NCI-H1694 (cell line): ENCODE measurements around the gene ADCY7.

Source experiments
- DNase-seq: peaks from one replicate; lab custom pipeline; 2025; lab: John Stamatoyannopoulos, UW

ADCY7 gene

DNA sequence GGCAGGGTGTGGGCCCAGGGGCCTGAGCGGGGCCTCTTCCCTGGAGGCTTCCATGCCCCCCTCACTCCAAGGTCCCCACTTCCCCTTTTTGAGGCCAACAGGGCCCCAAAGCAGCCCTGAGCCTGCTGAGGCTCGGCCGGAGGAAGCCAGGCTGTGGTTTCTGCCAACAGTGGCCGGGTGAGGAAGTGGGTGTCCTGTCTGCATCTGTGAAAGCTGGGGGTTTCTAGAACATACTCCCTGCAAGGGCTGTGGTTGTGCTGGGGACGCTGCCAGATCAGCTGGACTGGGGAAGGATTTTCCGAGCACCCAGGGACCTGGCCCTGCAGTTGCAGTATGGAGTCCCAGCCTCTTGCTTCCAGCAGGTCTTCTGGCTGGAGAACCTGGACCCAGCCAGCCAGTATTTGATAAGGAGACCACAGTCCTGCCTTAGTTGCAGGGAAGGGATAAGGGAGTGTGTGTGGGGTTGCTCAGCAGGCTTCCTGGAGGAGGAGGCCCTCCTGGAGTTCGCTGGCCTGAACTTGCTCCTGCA lies 15.7 kb downstream of the ADCY7 start:
- DNase-seq: no peak

DNA sequence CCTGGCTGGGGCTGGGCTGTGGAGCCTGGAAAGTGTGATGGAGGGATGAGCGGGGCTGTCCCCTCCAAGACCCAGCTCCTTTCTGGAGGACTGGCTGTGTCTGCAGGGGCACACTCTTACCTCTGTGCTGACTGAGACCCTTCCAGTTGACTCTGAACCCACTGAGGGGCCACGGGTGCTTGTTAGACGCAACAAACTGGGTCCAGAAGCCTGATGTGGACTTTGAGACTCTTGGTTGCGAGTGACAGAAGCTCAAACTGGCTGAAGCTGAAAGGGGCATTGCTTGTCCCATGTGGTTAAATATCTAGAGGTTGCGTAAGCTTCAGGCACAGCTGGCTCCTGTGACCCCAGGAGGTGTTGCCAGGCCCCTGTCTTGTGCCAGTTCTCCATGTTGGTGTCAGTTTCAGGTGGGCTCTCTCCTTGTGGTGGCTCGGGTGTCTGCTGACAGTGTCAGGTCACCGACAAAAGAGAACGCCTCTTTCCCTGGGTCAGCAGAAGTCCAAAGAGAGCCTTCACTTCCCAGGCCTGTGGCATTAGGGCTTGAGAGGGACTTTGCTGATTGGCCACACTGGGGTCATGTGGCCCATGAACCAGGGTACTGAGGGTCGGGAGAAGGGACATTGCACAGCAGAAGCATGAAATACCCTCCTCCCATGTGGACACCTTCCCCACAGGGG lies 16.7 kb downstream of the ADCY7 start:
- DNase-seq: no peak

- peak; percentile 13 for DNase-seq
Measured at GRCh38 chr16:50284131-50284911, 18.0 kb downstream of the ADCY7 start.

DNA sequence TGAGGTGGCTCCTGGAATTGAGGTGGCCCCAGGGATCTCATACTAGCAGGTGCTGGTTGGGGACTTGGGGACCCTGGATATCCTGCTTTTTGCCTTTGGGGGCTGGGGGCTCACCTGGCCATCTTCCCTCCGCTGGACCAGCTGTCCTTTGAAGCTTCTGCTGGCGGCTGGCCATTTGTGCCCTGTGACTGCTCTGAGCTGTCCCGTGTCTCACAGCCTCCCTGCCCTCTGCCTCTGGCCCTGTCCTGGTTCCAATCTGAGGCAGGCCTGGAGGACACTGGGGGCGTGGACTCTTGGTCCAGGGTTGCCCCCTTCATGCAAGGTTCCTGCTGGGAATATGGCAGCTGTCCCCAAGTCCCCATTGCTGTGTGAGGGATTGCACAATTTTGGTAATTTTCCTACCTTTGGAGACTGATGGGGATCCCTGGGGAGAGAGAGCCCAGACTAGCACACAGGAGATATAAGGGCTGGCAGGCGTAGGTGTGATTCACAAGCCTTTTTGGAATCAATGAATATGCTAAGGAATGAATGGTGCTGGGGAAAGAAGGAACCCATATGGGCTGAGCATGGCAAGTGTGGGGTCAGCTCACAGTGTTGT lies 19.2 kb downstream of the ADCY7 start:
- DNase-seq: no peak

DNA sequence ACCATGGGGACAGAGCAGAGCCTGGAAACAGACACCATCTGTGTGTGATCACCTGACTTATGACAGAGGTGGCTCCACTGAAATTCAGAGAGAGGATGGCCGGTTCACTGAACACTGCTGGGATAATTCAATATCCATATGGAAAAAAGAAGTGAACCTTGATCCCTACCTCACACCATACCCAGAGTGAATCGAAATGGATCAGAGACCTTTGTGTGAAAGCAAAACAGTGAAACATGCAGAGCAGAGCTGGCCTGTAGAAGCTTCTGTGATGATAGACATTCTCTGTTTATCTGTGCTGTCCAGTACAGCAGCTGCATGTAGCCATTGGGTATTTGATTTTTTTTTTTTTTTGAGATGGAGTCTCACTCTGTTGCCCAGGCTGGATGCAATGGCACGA lies 20.3 kb downstream of the ADCY7 start:
- DNase-seq: peak; percentile 20

- no peak for DNase-seq
Measured at GRCh38 chr16:50288026-50288425, 21.7 kb downstream of the ADCY7 start.

GRCh38 chr16:50288920-50289319 lies 22.6 kb downstream of the ADCY7 start:
- DNase-seq: no peak

GRCh38 chr16:50289950-50290764 lies 23.8 kb downstream of the ADCY7 start:
- no peak for DNase-seq

- DNase-seq: no peak
Measured at GRCh38 chr16:50290856-50291255, 24.5 kb downstream of the ADCY7 start.

DNA sequence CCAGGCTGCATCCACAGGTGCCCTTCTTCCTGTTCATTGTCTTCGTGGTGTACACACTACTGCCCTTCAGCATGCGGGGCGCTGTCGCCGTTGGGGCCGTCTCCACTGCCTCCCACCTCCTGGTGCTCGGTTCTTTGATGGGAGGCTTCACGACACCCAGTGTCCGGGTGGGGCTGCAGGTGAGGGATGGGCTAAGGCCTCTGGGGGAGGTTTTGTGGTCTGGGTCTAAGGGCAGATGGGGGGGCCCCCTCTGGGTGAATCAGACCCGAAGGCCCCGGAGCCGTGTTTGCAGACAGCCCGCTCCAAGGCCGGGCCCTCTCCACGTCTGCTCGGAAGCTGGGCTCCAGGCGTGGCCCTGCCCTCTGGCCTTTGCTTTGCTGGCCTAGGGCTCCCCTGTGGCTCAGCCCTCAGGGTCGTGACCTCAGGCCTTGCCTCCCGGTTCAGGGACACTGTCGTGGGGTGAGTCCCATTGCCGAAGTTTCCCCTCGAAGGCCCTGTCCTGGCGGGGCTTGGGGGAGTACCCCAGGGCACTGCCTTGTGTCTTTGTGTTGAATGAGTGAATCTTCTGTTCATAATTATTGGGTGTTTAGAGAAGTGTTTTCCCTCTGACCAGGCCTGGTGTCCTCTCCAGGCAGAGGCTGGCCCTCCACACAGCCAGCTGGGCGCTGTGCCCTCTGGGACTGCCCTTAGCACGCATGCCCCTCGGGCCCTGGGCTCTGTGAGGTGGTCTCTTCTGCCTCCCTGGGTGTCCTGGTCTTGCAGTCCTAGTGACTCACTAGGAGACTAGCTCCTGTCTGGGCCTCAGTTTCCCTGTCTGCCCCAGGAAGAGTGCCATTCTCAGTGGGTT lies 25.6 kb downstream of the ADCY7 start:
- no peak for DNase-seq

DNA sequence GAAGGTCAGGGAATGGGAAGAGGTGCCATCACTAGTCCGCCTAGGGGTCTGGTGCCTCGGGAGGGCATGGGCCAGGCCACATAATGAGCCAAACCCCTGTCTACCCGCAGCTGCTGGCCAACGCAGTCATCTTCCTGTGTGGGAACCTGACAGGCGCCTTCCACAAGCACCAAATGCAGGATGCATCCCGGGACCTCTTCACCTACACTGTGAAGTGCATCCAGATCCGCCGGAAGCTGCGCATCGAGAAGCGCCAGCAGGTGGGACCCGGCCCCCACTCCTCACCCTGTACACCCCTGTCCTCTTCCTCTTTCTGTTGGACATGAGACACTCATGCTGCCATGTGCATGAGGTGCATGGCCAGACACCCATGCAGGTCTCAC lies 26.2 kb downstream of the ADCY7 start:
- no peak for DNase-seq

- no peak for DNase-seq
Measured at GRCh38 chr16:50293041-50293783, 26.9 kb downstream of the ADCY7 start.

DNA sequence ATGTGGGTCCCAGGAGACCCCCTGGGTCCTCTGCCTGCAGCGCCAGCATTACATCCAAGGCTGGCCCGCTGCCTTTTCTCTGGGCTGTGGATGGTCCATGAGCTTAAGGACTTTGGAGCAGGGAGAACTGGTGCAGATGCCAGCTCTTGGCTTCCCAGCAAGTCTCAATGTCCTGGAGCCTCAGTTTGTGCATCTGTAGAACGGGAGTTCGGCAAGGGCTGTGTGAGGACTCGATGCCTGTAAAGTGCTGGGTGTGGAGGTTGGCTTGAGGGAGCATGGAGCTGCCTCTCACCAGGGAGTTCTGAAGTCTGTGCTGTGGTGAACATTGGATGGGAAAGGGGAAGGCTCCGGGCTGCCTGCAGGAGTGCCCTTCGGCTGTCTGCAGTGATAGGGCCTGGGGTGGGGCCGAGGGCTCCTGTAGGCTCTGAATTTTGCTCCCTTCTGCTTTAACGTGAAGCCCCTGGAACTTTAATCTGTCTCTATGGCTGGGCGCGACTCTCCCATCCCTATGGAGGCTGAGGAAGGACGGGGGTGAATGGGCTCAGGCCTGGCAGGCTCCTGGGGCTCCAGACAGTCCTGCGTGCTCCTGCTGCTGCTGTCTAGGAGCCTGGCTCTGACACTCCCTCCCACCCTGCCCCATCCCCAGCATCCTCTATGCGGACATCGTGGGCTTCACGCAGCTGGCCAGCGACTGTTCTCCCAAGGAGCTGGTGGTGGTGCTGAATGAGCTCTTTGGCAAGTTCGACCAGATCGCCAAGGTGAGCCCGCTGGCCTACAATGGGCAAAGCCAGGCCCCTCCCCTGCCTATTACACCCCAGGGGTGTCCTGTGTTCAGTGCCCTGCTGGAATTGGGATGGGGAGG lies 27.9 kb downstream of the ADCY7 start:
- DNase-seq: no peak

DNA sequence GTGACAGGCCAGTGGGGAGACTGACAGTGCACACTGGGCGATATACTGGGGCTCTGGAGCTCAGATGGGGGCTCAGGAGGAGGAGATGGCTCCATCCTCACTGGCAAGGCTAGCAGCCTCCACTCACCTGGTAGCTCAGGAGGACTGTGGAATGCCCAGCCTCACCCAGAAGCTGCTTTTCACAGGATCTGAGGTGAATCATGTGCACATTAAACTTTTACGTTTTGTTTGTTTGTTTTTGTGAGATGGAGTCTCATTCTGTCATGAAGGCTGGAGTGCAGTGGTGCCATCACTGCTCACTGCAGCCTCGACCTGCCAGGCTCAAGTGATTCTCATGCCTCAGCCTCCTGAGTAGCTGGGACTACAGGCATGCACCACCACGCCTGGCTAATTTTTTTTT lies 28.6 kb downstream of the ADCY7 start:
- no peak for DNase-seq

DNA sequence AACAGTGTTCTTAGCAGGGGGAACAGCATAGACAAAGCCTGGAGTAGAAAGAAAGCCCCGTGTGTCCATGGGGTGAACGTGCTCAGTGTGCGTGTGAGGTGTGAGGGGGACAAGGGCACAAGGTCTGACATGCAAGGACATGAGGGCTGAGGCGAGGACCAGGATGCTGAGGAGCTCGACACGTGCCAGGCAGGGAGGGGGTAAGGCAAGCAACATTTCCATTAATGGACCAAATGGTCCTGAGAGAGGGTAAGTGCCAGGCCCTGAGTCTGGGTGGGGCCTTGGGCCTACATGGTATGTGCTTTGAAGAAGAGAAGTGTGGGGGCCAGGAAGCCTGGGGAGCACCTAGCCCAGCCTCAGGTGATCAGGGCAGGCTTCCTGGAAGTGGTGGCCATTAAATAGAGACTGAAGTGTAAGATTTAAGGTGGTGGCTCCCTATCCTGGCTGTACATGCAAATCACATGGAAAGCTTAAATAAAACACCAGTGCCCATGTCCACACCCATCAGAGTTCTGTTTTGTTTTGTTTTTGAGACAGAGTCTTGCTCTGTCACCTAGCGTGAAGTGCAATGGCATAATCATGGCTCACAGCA lies 29.3 kb downstream of the ADCY7 start:
- DNase-seq: no peak

- DNase-seq: no peak
Measured at GRCh38 chr16:50296807-50297206, 30.5 kb downstream of the ADCY7 start.

DNA sequence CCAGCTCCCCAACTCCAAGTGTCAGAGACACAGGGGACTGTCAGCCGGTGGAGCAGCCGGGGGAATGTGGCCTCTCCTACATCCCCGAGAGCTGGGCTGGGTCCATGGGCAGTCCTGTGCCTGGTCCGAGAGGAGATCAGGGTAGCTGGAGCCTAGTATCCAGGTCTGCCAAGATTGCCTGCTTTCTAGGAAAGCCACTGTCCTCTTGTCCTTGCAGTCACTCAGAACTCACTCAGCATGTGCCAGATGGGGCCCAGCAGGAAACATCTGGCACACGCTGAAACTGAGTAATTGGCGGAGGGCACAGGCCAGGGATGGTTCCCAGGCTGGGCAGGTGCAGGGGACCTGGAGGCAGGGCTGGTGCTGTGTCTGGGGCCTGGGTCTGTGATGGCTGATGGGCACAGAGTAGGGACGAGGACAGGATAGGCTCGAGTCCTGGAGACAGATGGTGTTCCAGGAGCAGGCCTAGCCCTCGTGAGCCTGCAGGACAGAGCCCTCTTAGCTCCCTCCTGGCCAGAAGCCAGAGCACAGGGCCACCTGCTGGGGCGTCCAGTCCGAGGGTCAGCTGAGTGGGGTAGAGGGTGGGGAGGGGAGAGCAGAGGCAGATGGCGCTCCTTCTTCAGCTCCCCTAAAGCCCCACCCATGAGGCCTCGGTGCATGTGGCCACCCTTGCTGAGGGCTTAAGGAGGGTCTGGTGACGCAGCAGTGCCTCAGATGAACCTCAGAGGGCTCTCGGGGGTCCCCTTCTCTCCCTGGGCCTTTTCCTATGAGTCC lies 31.1 kb downstream of the ADCY7 start:
- no peak for DNase-seq

DNA sequence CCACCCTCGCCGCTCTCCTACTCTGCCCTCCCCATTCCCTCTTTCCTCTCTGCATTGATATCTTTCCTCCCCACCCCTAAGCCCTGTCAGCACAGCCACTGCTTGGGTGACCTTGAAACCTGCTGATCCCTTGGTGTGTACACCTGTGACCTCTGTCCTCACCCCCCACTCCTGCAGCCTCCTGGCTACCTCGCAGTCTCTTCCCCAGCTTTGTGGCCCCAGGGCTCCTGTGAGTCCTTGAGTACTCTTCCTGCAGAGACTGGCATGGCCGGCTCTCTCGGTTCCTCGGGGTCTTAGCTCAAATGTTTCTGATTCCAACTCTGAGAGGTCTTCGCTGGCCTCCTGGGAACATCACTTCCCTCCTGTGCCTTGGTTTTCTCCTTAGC lies 31.7 kb downstream of the ADCY7 start:
- DNase-seq: no peak
